HG03108 (cell line): ENCODE measurements around the gene AHCY.
"Not testable (repeated sequence)": the region's sequence is repeated elsewhere in the genome, so short reads cannot be mapped to it uniquely, and the experiment has no call there.

Experiments used
- ATAC-seq: cut with Tn5 transposase; IDR thresholded peaks from one replicate; pipeline ENCODE4 v1.9.1; 2021; ENCODE audit warnings: moderate library complexity; ENCODE audit not compliant: unreplicated experiment

The AHCY gene

GRCh38 chr20:34262488-34263288 is 40.5 kb downstream of the AHCY start:
- ATAC-seq: no peak

- no peak for ATAC-seq
Measured at GRCh38 chr20:34260208-34260942, 42.8 kb downstream of the AHCY start.

- no peak for ATAC-seq
Measured at GRCh38 chr20:34256629-34257124, 46.5 kb downstream of the AHCY start.

- no peak for ATAC-seq
Measured at GRCh38 chr20:34254979-34255378, 48.2 kb downstream of the AHCY start.

- not testable (repeated sequence) for ATAC-seq
Measured at GRCh38 chr20:34252431-34253086, 50.6 kb downstream of the AHCY start.

- no peak for ATAC-seq
Measured at GRCh38 chr20:34251619-34252018, 51.5 kb downstream of the AHCY start.

GRCh38 chr20:34250005-34250404 is 53.1 kb downstream of the AHCY start:
- no peak for ATAC-seq

- ATAC-seq: peak; percentile 85
Measured at GRCh38 chr20:34249291-34249690, 53.9 kb downstream of the AHCY start.

- ATAC-seq: no peak
Measured at GRCh38 chr20:34246126-34246626, 57.0 kb downstream of the AHCY start.

- no peak for ATAC-seq
Measured at GRCh38 chr20:34243377-34243776, 59.8 kb downstream of the AHCY start.

- no peak for ATAC-seq
Measured at GRCh38 chr20:34242879-34243278, 60.3 kb downstream of the AHCY start.

- not testable (repeated sequence) for ATAC-seq
Measured at GRCh38 chr20:34242015-34242414, 61.1 kb downstream of the AHCY start.

GRCh38 chr20:34240693-34241615 is 62.2 kb downstream of the AHCY start, which contains the start of gene ASIP:
ASIP (plus strand) TSS chr20:34241423; CDS start chr20:34260375, 18,952 bp downstream.
- ATAC-seq: no peak

GRCh38 chr20:34240121-34240520 is 63.0 kb downstream of the AHCY start:
- no peak for ATAC-seq

GRCh38 chr20:34237942-34238341 is 65.2 kb downstream of the AHCY start:
- no peak for ATAC-seq

- no peak for ATAC-seq
Measured at GRCh38 chr20:34235875-34236274, 67.3 kb downstream of the AHCY start.

- no peak for ATAC-seq
Measured at GRCh38 chr20:34233687-34234086, 69.5 kb downstream of the AHCY start.

- ATAC-seq: no peak
Measured at GRCh38 chr20:34232494-34233087, 70.6 kb downstream of the AHCY start.

- ATAC-seq: no peak
Measured at GRCh38 chr20:34231634-34232033, 71.5 kb downstream of the AHCY start.
